ENCODE measurements around the gene PHETA1. TPM values are rescaled to one million over a fixed set of nuclear protein-coding genes. Genes with fewer than 3 reads are reported as not detected.

The PHETA1 gene
- total and polyA plus RNA-seq, 2 of the 13 experiments (the other 11 are each of a cell fraction or from before 2014, with no cell fraction given), result 11.3 to 20.8 TPM

DNA sequence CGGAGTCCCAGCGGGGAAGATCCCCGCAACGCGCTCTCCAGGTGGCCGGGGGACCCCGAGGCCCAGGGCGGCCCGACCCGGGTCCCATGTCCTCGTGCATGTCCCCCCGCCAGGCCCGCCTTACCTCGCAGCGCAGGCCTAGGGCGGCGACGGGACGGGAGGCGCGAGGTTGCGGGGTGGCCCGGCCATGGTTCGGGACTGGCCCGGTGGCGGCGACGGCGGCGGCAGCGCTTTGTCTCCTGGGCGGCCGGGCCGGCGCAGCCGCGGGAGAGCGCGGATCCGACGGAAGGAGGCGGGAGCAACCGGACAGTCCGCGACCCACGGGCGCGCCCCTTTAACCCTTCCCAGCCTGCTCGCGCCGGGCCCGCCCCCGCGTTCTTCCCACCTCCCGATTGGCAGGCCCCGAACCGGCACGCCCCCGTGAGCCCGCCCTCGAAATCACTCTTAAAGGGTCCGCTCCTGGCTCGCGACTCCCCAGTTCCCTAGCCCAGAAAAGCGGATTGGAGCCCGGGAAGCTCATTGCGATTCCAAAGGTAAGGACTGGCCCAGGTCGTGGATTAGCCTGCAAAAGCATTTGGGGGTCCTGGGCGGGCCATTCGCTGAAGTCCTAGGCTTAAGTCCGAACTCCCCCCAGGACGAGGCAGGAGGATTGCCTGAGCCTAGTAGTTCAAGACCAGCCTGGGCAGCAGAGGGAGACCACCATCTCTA lies at the start of gene PHETA1 (continued):
- no peak for TF ChIP-seq ZBTB46 (CRISPR knock-in tag; IDR thresholded peaks at IDR 0.05; ENCODE audit: borderline replicate concordance)
- TF ChIP-seq ZNF496 (CRISPR knock-in tag; IDR thresholded peaks at IDR 0.05; ENCODE audit: insufficient replicate concordance), result no peak
- no peak for TF ChIP-seq ZFP1 (CRISPR knock-in tag; IDR thresholded peaks at IDR 0.05)
- peak; percentile 74; the same call in 1 of the 2 replicates for TF ChIP-seq TBX2 (CRISPR knock-in tag; IDR thresholded peaks at IDR 0.05; ENCODE audit: borderline replicate concordance)
- peak; percentile 59; the same call in 1 of the 2 replicates for TF ChIP-seq NFKB2 (CRISPR knock-in tag; IDR thresholded peaks at IDR 0.05; ENCODE audit: borderline replicate concordance)
- TF ChIP-seq, protein P1, sequence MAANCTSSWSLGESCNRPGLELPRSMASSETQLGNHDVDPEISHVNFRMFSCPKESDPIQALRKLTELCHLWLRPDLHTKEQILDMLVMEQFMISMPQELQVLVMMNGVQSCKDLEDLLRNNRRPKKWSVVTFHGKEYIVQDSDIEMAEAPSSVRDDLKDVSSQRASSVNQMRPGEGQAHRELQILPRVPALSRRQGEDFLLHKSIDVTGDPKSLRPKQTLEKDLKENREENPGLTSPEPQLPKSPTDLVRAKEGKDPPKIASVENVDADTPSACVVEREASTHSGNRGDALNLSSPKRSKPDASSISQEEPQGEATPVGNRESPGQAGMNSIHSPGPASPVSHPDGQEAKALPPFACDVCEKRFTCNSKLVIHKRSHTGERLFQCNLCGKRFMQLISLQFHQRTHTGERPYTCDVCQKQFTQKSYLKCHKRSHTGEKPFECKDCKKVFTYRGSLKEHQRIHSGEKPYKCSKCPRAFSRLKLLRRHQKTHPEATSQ (CRISPR knock-in tag; IDR thresholded peaks at IDR 0.05; ENCODE audit: borderline replicate concordance), result peak; percentile 33; the same call in 1 of the 2 replicates
- no peak for TF ChIP-seq ZNF205 (CRISPR knock-in tag; IDR thresholded peaks at IDR 0.05)
- TF ChIP-seq ZNF17 (CRISPR knock-in tag; IDR thresholded peaks at IDR 0.05), result no peak
- TF ChIP-seq SP2 (CRISPR knock-in tag; IDR thresholded peaks at IDR 0.05), result peak; percentile 85
- 0 out of 2 replicates have a peak, but pooled peaks have one; percentile 55 for TF ChIP-seq SMAD1 (CRISPR knock-in tag; IDR thresholded peaks at IDR 0.05; ENCODE audit: borderline replicate concordance, low read depth)
- TF ChIP-seq, protein P2, sequence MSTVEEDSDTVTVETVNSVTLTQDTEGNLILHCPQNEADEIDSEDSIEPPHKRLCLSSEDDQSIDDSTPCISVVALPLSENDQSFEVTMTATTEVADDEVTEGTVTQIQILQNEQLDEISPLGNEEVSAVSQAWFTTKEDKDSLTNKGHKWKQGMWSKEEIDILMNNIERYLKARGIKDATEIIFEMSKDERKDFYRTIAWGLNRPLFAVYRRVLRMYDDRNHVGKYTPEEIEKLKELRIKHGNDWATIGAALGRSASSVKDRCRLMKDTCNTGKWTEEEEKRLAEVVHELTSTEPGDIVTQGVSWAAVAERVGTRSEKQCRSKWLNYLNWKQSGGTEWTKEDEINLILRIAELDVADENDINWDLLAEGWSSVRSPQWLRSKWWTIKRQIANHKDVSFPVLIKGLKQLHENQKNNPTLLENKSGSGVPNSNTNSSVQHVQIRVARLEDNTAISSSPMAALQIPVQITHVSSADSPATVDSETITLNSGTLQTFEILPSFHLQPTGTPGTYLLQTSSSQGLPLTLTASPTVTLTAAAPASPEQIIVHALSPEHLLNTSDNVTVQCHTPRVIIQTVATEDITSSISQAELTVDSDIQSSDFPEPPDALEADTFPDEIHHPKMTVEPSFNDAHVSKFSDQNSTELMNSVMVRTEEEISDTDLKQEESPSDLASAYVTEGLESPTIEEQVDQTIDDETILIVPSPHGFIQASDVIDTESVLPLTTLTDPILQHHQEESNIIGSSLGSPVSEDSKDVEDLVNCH (CRISPR knock-in tag; IDR thresholded peaks at IDR 0.05), result no peak
- TF ChIP-seq YY1 (IDR thresholded peaks at IDR 0.05; ENCODE audit: insufficient read depth, insufficient replicate concordance, low read depth, low read length), result no peak
- no peak for TF ChIP-seq ZNF572 (CRISPR knock-in tag; IDR thresholded peaks at IDR 0.05)
- TF ChIP-seq, protein P3, sequence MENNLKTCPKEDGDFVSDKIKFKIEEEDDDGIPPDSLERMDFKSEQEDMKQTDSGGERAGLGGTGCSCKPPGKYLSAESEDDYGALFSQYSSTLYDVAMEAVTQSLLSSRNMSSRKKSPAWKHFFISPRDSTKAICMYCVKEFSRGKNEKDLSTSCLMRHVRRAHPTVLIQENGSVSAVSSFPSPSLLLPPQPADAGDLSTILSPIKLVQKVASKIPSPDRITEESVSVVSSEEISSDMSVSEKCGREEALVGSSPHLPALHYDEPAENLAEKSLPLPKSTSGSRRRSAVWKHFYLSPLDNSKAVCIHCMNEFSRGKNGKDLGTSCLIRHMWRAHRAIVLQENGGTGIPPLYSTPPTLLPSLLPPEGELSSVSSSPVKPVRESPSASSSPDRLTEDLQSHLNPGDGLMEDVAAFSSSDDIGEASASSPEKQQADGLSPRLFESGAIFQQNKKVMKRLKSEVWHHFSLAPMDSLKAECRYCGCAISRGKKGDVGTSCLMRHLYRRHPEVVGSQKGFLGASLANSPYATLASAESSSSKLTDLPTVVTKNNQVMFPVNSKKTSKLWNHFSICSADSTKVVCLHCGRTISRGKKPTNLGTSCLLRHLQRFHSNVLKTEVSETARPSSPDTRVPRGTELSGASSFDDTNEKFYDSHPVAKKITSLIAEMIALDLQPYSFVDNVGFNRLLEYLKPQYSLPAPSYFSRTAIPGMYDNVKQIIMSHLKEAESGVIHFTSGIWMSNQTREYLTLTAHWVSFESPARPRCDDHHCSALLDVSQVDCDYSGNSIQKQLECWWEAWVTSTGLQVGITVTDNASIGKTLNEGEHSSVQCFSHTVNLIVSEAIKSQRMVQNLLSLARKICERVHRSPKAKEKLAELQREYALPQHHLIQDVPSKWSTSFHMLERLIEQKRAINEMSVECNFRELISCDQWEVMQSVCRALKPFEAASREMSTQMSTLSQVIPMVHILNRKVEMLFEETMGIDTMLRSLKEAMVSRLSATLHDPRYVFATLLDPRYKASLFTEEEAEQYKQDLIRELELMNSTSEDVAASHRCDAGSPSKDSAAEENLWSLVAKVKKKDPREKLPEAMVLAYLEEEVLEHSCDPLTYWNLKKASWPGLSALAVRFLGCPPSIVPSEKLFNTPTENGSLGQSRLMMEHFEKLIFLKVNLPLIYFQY (CRISPR knock-in tag; IDR thresholded peaks at IDR 0.05; ENCODE audit: borderline replicate concordance), result peak; percentile 82; the same call in 1 of the 2 replicates
- peak; percentile 84 for TF ChIP-seq MEIS2 (CRISPR knock-in tag; IDR thresholded peaks at IDR 0.05)
- TF ChIP-seq, protein P4, sequence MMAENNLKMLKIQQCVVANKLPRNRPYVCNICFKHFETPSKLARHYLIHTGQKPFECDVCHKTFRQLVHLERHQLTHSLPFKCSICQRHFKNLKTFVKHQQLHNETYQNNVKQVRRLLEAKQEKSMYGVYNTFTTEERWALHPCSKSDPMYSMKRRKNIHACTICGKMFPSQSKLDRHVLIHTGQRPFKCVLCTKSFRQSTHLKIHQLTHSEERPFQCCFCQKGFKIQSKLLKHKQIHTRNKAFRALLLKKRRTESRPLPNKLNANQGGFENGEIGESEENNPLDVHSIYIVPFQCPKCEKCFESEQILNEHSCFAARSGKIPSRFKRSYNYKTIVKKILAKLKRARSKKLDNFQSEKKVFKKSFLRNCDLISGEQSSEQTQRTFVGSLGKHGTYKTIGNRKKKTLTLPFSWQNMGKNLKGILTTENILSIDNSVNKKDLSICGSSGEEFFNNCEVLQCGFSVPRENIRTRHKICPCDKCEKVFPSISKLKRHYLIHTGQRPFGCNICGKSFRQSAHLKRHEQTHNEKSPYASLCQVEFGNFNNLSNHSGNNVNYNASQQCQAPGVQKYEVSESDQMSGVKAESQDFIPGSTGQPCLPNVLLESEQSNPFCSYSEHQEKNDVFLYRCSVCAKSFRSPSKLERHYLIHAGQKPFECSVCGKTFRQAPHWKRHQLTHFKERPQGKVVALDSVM (CRISPR knock-in tag; IDR thresholded peaks at IDR 0.05), result peak; percentile 46; the same call in 1 of the 2 replicates
- TF ChIP-seq GTF3A (CRISPR knock-in tag; conservative IDR thresholded peaks at IDR 0.05), result no peak
